ENCODE data around the gene UPK2.

DNA sequence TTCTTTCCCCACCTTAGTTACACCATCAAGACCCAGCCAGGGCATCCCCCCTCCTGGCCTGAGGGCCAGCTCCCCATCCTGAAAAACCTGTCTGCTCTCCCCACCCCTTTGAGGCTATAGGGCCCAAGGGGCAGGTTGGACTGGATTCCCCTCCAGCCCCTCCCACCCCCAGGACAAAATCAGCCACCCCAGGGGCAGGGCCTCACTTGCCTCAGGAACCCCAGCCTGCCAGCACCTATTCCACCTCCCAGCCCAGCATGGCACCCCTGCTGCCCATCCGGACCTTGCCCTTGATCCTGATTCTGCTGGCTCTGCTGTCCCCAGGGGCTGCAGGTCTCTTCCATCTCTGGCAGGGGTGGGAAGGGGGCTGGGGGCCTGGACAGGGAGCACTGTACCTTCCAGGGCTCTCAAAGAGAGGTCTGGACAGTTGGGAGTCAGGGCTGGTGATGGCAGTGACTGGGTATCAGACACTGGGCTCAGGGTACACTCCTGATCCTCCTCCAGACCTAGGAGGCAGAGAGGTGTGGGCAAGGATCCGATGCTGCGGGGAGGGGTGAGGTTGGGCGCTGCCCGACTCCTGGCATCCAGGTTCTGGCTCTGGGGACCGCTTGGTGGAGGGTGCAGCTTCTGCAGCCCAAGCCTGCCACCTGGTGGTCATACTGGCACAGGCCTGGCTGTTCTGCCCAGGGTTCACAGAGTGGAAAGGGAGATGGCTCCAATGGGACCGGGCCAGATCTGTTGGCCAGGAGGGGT lies at the start of gene UPK2:
- TF ChIP-seq POLR2A (IDR thresholded peaks at IDR 0.05; ENCODE audit: low read length) = no peak
- no peak for TF ChIP-seq GATA1 (IDR thresholded peaks at IDR 0.05; ENCODE audit: low read depth, low read length)
